Measurements from ENCODE around the gene KLHL42.

DNA sequence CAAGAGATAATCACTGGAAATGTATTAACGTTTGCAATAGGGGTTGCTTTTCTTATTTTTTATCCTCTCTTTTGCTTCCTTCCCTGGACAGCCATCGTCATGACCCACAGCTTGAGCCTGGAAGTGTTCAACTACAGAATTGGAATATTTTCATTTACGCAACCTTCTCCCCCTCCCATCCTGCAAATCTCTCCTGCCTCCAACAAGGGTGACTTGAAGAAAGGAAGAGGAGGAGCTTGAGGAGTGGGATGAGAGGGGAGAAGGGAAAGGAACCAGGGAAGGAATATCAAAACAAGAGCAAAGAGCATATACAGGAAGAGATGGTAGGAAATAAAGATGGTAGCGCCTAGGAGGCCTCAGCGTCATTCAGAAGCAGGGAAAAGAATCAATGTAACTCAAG, 1.6 kb downstream of the KLHL42 start:
- no peak for TF ChIP-seq EZH2phosphoT487 (IDR thresholded peaks at IDR 0.05; ENCODE audit: borderline replicate concordance, low read depth, low read length)
- TF ChIP-seq CTCF (conservative IDR thresholded peaks at IDR 0.05; ENCODE audit: low read length): no peak
